GM12878 (cell line): ENCODE data around the gene ZNF860. TPM values are rescaled to one million over a fixed set of nuclear protein-coding genes. Genes with fewer than 3 reads are reported as not detected.

ENCODE experiments used
- ATAC-seq: fragments of 200-7000 bp; cut with Tn5 transposase; 3 replicates; pipeline ENCODE4 v1.9.1; 2020; ENCODE audit warnings: mild to moderate bottlenecking, moderate library complexity
- BruUV-seq: library from RNA; stranded (reverse); fragments of 400-500 nt; replicated peaks from 2 replicates; lab custom pipeline; 2021; lab: Mats Ljungman, UMichigan
- CTCF ChIA-PET: fragments of 300-600 bp; sonication (Branson Sonifier 250); formaldehyde crosslinking; extraction: SDS; loops from one replicate; lab custom pipeline; 2021; ENCODE audit warnings: inconsistent platforms; lab: Yijun Ruan, JAX
- POLR2A ChIA-PET: fragments of 350-600 bp; formaldehyde crosslinking; extraction: SDS; loops from one replicate; lab custom pipeline; 2021; ENCODE audit warnings: inconsistent platforms; lab: Charles Lee
- RAD21 ChIA-PET: fragments of 300-600 bp; sonication (Branson Sonifier 250); formaldehyde crosslinking; loops from one replicate; lab custom pipeline; 2023; ENCODE audit warnings: antibody characterized with exemption; ENCODE audit not compliant: unreplicated experiment; lab: Charles Lee
- SMC1A ChIA-PET: fragments of 300-600 bp; sonication (Branson Sonifier 250); formaldehyde crosslinking; loops from one replicate; lab custom pipeline; 2023; ENCODE audit not compliant: unreplicated experiment, uncharacterized antibody; lab: Charles Lee
- DNase-seq: peaks from one replicate; pipeline ENCODE4 v3.0.0-alpha.2; 2011; ENCODE audit warnings: low read depth, low spot score
- FAIRE-seq: peaks from 3 replicates; lab custom pipeline; 2011; peaks lifted over from hg19 to GRCh38; lab: Jason Lieb, UNC
- H2AFZ ChIP-seq: 2 replicates; pipeline ENCODE4 v1.6.0; 2011; ENCODE audit warnings: low read depth, low read length, control low read depth; ENCODE audit not compliant: control insufficient read depth
- H3K27ac ChIP-seq: 2 replicates; pipeline ENCODE4 v1.5.1; 2011; ENCODE audit warnings: control low read depth; ENCODE audit not compliant: control insufficient read depth, insufficient read depth
- H3K27me3 ChIP-seq, 2 experiments: replicated peaks in 1 of 2; 2 replicates each; pipeline versions ENCODE4 v1.6.0 to v1.6.1; 2011; ENCODE audit warnings: low read length in 1 of 2; ENCODE audit not compliant: control insufficient read depth in 2 of 2, insufficient read depth in 2 of 2
- H3K36me3 ChIP-seq, 2 experiments: 2 replicates each; pipeline ENCODE4 v1.5.1; 2011; ENCODE audit warnings: low read length in 1 of 2; ENCODE audit not compliant: control insufficient read depth in 2 of 2, insufficient read depth in 2 of 2
- H3K4me1 ChIP-seq: 2 replicates; pipeline ENCODE4 v1.6.1; 2011; ENCODE audit warnings: mild to moderate bottlenecking, low read length, moderate library complexity, mixed read lengths; ENCODE audit not compliant: control insufficient read depth, insufficient read depth
- H3K4me2 ChIP-seq: 2 replicates; pipeline ENCODE4 v1.6.0; 2011; ENCODE audit warnings: control low read depth; ENCODE audit not compliant: control insufficient read depth, insufficient read depth
- H3K4me3 ChIP-seq: fragments of 200-600 bp; sonication (generic); 2 replicates; pipeline ENCODE4 v1.5.1; 2016
- H3K79me2 ChIP-seq: 2 replicates; pipeline ENCODE4 v1.6.0; 2011; ENCODE audit warnings: low read length; ENCODE audit not compliant: control insufficient read depth, insufficient read depth
- H3K9ac ChIP-seq: 2 replicates; pipeline ENCODE4 v1.8.0; 2011; ENCODE audit warnings: low read length, control low read depth, mixed read lengths; ENCODE audit not compliant: control insufficient read depth, insufficient read depth
- H3K9me3 ChIP-seq: replicated peaks from 3 replicates; pipeline ENCODE4 v1.5.1; 2011; ENCODE audit warnings: mild to moderate bottlenecking, low read length; ENCODE audit not compliant: control insufficient read depth, insufficient read depth
- H4K20me1 ChIP-seq: 2 replicates; pipeline ENCODE4 v1.6.0; 2011; ENCODE audit not compliant: control insufficient read depth, insufficient read depth
- JUNB ChIP-seq: IDR thresholded peaks from 2 replicates; pipeline ENCODE4 v1.6.1; 2016; ENCODE audit warnings: antibody characterized with exemption, mild to moderate bottlenecking
- JUND ChIP-seq: IDR thresholded peaks from 2 replicates; pipeline ENCODE4 v1.6.1; 2012; ENCODE audit warnings: low read depth, mild to moderate bottlenecking, low read length, improper control_type of control experiment, moderate library complexity
- NFIC ChIP-seq: IDR thresholded peaks from 2 replicates; pipeline ENCODE4 v1.6.1; 2012; ENCODE audit warnings: low read depth, mild to moderate bottlenecking, inconsistent platforms, low read length, moderate library complexity
- RUNX3 ChIP-seq: IDR thresholded peaks from 2 replicates; pipeline ENCODE4 v1.6.1; 2012; ENCODE audit warnings: low read length, inconsistent platforms
- SP1 ChIP-seq: IDR thresholded peaks from one replicate; pipeline ENCODE4 v1.6.1; 2011; ENCODE audit warnings: low read depth, low read length
- TAF1 ChIP-seq: IDR thresholded peaks from 2 replicates; pipeline ENCODE4 v1.6.1; 2011; ENCODE audit warnings: mild to moderate bottlenecking, low read depth, low read length, borderline replicate concordance
- WGBS: methylation state at CpG from one replicate; pipeline ENCODE4 v1.1.6; 2016; ENCODE audit warnings: low lambda C conversion rate; ENCODE audit not compliant: insufficient replicate concordance, insufficient coverage; ENCODE audit errors: missing lambda C conversion rate; 5-methylcytosine and 5-hydroxymethylcytosine counted together
- in situ Hi-C: fragments of 300-500 bp; cut with MboI; formaldehyde crosslinking; loops from 9 replicates; pipeline ENCODE4 v1.14.3; 2018; ENCODE audit warnings: mixed read lengths
- intact Hi-C: fragments of 100-400 bp; cut with micrococcal nuclease; formaldehyde crosslinking; loops from one replicate; pipeline ENCODE4 v1.14.2; 2022; ENCODE audit not compliant: unreplicated experiment
- polyA plus RNA-seq, 11 experiments: library from polyadenylated mRNA; depleted of rRNA in 4 of 11; unstranded in 6 of 11; stranded (reverse) in 5 of 11; fragments of >200 nt; fragmentation: Nextera tagmentation in 4 of 11; fragmentation: Illumina TruSeq in 1 of 11; extraction: Ambion mirVana in 4 of 11; extraction: Trizol in 1 of 11; gene quantifications; 1 replicate in 1 of 11; 2 replicates in 10 of 11; pipeline versions ENCODE4 v1.2.1 to v1.2.3, GENCODE V29; 2011 to 2016; ENCODE audit warnings: inconsistent platforms in 2 of 11, missing spikeins in 2 of 11, low read depth in 1 of 11
- total RNA-seq, 4 experiments: library from RNA; depleted of rRNA in 3 of 4; stranded (reverse); fragments of >200 nt in 3 of 4; fragmentation: Illumina TruSeq in 1 of 4; extraction: Trizol in 1 of 4; gene quantifications; 2 replicates each; pipeline versions ENCODE4 v1.2.1 to v1.2.3, GENCODE V29; 2013 to 2021
- TF ChIP-seq, protein P1 (sequence below), 3 experiments: IDR thresholded peaks in 2 of 3; conservative IDR thresholded peaks in 1 of 3; 2 replicates each; pipeline ENCODE4 v1.5.1; 2011; ENCODE audit warnings: low read depth in 3 of 3, low read length in 3 of 3, mild to moderate bottlenecking in 3 of 3, control low read depth in 2 of 3, moderate library complexity in 2 of 3, inconsistent platforms in 1 of 3, mixed read lengths in 1 of 3; ENCODE audit not compliant: control insufficient read depth in 2 of 3, insufficient read depth in 1 of 3; ENCODE audit errors: extremely low read depth in 1 of 3
- TF ChIP-seq, protein P2 (sequence below): IDR thresholded peaks from 2 replicates; pipeline ENCODE4 v1.6.1; 2012; ENCODE audit warnings: mild to moderate bottlenecking, low read depth, low read length

The ZNF860 gene
- total and polyA plus RNA-seq, 10 of the 15 experiments (the other 5 are each of a cell fraction or from before 2014, with no cell fraction given): not detected

DNA sequence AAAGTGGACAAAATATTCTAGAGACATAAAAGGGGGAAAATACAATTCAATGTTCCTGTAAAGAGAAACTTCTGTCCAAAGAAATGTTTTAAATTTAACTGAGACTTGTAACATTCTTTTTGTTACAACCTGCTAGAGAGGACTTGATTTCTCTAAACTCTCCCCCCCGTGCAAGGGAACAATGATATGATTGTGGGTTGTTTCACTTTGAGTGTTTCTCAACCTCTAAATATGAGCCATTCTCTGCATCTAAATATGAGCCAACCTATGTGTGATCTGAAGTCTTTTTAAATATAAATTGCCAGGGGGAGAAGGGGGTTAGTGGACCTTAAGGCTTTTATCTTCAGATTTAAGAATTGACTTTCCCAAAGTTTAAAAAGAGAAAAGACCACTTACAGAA is 14.6 kb downstream of the ZNF860 start:
- no TSS peak for BruUV-seq
- no peaks in the 10 kb centered on the region for H3K36me3 ChIP-seq
- TF ChIP-seq SP1 (no peak), JUND (no peak), NFIC (no peak), TAF1 (no peak), RUNX3 (peak; percentile 20; the same call in 1 of the 2 replicates), JUNB (peak; percentile 30)
- TF ChIP-seq, protein P1, sequence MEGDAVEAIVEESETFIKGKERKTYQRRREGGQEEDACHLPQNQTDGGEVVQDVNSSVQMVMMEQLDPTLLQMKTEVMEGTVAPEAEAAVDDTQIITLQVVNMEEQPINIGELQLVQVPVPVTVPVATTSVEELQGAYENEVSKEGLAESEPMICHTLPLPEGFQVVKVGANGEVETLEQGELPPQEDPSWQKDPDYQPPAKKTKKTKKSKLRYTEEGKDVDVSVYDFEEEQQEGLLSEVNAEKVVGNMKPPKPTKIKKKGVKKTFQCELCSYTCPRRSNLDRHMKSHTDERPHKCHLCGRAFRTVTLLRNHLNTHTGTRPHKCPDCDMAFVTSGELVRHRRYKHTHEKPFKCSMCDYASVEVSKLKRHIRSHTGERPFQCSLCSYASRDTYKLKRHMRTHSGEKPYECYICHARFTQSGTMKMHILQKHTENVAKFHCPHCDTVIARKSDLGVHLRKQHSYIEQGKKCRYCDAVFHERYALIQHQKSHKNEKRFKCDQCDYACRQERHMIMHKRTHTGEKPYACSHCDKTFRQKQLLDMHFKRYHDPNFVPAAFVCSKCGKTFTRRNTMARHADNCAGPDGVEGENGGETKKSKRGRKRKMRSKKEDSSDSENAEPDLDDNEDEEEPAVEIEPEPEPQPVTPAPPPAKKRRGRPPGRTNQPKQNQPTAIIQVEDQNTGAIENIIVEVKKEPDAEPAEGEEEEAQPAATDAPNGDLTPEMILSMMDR (IDR thresholded peaks at IDR 0.05 in 2 of 3, conservative IDR thresholded peaks at IDR 0.05 in 1 of 3; ENCODE audit: control insufficient read depth in 2 of 3, extremely low read depth in 1 of 3, insufficient read depth in 1 of 3, low read depth in 3 of 3, low read length in 3 of 3): no peak
- TF ChIP-seq, protein P2, sequence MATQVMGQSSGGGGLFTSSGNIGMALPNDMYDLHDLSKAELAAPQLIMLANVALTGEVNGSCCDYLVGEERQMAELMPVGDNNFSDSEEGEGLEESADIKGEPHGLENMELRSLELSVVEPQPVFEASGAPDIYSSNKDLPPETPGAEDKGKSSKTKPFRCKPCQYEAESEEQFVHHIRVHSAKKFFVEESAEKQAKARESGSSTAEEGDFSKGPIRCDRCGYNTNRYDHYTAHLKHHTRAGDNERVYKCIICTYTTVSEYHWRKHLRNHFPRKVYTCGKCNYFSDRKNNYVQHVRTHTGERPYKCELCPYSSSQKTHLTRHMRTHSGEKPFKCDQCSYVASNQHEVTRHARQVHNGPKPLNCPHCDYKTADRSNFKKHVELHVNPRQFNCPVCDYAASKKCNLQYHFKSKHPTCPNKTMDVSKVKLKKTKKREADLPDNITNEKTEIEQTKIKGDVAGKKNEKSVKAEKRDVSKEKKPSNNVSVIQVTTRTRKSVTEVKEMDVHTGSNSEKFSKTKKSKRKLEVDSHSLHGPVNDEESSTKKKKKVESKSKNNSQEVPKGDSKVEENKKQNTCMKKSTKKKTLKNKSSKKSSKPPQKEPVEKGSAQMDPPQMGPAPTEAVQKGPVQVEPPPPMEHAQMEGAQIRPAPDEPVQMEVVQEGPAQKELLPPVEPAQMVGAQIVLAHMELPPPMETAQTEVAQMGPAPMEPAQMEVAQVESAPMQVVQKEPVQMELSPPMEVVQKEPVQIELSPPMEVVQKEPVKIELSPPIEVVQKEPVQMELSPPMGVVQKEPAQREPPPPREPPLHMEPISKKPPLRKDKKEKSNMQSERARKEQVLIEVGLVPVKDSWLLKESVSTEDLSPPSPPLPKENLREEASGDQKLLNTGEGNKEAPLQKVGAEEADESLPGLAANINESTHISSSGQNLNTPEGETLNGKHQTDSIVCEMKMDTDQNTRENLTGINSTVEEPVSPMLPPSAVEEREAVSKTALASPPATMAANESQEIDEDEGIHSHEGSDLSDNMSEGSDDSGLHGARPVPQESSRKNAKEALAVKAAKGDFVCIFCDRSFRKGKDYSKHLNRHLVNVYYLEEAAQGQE: no peak
- H3K79me2 ChIP-seq: no peaks in the 10 kb centered on the region
- RAD21 ChIA-PET: no interaction called here
- CTCF ChIA-PET: no interaction called here
- no peak overlapping the region for H3K4me2 ChIP-seq
- no peaks in the 10 kb centered on the region; the same call in 1 of the 3 replicates for H3K9me3 ChIP-seq
- H3K27me3 ChIP-seq: no peaks in the 10 kb centered on the region
- POLR2A ChIA-PET: no interaction called here
- ATAC-seq: peak; percentile 52; the same call in 2 of the 3 replicates
- no peaks in the 10 kb centered on the region for H4K20me1 ChIP-seq
- FAIRE-seq: no peak
- in situ Hi-C loops: no loop called here
- SMC1A ChIA-PET: no interaction called here
- no peak overlapping the region for H3K27ac ChIP-seq
- DNase-seq: no peak
- H2AFZ ChIP-seq: no peak overlapping the region
- H3K4me1 ChIP-seq: no peaks in the 10 kb centered on the region
- no peak overlapping the region for H3K9ac ChIP-seq
- H3K4me3 ChIP-seq: no peak overlapping the region
- intact Hi-C loops: no loop called here
- WGBS: 0% methylated on average over 1 of the region's 1 CpG
